ENCODE measurements around the gene RASA4B.

The RASA4B gene

GRCh38 chr7:102439963-102440795 lies 77.4 kb downstream of the RASA4B start:
- no peak for DNase-seq (ENCODE audit: low spot score)

GRCh38 chr7:102436118-102436517 lies 81.5 kb downstream of the RASA4B start:
- TF ChIP-seq, protein P1, sequence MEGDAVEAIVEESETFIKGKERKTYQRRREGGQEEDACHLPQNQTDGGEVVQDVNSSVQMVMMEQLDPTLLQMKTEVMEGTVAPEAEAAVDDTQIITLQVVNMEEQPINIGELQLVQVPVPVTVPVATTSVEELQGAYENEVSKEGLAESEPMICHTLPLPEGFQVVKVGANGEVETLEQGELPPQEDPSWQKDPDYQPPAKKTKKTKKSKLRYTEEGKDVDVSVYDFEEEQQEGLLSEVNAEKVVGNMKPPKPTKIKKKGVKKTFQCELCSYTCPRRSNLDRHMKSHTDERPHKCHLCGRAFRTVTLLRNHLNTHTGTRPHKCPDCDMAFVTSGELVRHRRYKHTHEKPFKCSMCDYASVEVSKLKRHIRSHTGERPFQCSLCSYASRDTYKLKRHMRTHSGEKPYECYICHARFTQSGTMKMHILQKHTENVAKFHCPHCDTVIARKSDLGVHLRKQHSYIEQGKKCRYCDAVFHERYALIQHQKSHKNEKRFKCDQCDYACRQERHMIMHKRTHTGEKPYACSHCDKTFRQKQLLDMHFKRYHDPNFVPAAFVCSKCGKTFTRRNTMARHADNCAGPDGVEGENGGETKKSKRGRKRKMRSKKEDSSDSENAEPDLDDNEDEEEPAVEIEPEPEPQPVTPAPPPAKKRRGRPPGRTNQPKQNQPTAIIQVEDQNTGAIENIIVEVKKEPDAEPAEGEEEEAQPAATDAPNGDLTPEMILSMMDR (IDR thresholded peaks at IDR 0.05; ENCODE audit: extremely low read depth, missing control alignments): no peak

More at GRCh38 chr7:102439963-102440795, 77.4 kb downstream of the RASA4B start:
- TF ChIP-seq, protein P1 (IDR thresholded peaks at IDR 0.05; ENCODE audit: extremely low read depth, missing control alignments): no peak

DNA sequence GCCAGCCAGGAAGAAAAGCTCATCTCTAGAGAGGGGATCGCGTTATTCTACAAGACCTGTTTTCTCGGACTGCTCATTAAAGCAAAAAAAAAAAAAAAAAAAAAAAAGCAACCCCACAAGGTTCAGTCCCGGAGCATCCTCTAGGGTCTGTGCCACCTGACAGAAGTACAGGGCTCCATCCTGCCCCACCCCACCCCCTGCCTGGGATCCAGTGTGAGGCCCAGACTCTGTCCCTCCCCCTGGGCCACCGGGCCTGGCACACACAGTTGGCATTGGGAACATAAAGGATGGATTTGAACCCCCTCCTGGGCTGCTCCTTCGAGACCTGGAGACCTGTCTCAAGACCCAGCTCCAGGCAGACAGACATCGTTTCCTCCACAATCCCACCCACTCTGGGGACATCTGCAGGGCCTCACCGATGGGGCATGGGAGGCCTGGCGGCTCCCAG lies 83.5 kb downstream of the RASA4B start:
- TF ChIP-seq, protein P1 (IDR thresholded peaks at IDR 0.05; ENCODE audit: extremely low read depth, missing control alignments): no peak
- no peak for DNase-seq (ENCODE audit: low spot score)

More at GRCh38 chr7:102436118-102436517, 81.5 kb downstream of the RASA4B start:
- DNase-seq (ENCODE audit: low spot score): no peak

DNA sequence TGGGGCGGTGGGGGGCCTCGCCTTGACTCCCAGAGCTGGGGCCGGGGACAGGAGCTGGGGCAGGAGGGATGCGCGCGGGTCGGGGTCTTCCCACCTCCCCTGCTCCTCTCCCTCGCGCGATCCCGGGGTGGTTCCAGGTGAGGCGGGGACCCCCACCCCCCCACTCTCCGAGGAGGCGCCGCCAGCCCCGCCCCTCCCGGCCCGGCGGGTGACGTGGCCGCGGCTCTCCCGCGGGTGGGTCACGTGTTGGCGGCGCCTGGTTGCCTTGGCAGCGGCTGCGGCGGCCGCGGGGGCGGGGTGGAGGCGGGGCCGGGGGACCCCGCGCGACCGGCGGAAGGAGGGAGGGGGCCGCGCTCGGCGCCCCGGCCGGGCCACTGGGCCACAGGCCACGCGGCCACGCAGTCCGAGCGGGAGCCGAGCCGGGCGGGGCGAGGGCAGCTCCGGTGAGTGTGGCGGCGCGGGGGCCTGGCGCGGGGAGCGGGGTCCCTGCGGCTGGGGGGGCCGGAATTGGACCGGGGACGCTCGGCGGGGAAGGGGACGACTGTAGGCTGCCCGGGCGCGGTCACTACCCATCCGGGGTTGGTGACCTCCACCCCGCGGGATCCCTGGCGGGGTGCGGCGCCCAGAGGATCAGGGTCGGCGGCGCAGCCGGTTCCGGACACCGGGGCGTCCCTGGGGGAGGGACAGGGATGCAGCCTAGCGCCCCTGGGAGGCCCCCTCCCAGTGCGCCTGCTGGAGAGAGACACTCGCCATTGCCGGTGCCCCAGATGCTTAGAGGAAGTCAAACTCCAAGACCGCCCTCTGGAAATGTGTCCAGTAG lies 84.1 kb downstream of the RASA4B start, which contains the start of gene ORAI2:
TSS of gene ORAI2 (plus strand) at position 357 of the 820 bp plus-strand sequence. CDS start 5,382 bp downstream, outside the sequence.
- TF ChIP-seq, protein P1 (IDR thresholded peaks at IDR 0.05; ENCODE audit: extremely low read depth, missing control alignments): no peak
- peak; percentile 94 for DNase-seq (ENCODE audit: low spot score)
